Activated CD4-positive, alpha-beta T cell treated with anti-CD3 and anti-CD28 coated beads, Interleukin-2, amount 50 U/mL, for 24 hours (primary cell): ENCODE results near the gene RYR3.

Source experiments
- DNase-seq, 2 donors: peaks; one replicate each; pipeline ENCODE4 v3.0.0-alpha.2; 2020; ENCODE audit warnings: low read depth in 1 of 2, low spot score in 1 of 2

Gene RYR3

GRCh38 chr15:33310481-33311311, at the start of gene RYR3:
RYR3 (plus strand) TSS chr15:33310967; CDS start chr15:33311046, 79 bp downstream.
- DNase-seq, result no peak

GRCh38 chr15:33262306-33262705, 48.5 kb upstream of the RYR3 start:
- DNase-seq, result no peak

DNA sequence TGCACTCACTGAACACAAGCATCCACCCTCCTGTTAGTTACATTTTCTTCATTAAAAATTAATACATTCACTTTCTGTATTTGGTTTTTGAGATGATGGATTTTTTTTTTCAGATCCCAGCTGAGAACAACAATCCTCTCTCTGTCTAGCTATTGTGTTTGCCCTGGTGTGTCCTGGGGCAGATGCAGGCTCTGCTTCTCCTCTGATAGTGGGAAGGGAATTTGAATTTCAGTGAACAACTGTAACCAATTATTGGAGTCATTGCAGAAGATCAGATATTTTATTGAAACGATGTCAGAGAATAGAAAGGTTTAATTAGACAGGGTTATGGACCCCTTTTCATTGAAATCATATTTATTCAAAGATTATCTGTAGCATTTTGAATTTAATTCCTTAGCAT, 33.1 kb upstream of the RYR3 start:
- DNase-seq, result no peak

DNA sequence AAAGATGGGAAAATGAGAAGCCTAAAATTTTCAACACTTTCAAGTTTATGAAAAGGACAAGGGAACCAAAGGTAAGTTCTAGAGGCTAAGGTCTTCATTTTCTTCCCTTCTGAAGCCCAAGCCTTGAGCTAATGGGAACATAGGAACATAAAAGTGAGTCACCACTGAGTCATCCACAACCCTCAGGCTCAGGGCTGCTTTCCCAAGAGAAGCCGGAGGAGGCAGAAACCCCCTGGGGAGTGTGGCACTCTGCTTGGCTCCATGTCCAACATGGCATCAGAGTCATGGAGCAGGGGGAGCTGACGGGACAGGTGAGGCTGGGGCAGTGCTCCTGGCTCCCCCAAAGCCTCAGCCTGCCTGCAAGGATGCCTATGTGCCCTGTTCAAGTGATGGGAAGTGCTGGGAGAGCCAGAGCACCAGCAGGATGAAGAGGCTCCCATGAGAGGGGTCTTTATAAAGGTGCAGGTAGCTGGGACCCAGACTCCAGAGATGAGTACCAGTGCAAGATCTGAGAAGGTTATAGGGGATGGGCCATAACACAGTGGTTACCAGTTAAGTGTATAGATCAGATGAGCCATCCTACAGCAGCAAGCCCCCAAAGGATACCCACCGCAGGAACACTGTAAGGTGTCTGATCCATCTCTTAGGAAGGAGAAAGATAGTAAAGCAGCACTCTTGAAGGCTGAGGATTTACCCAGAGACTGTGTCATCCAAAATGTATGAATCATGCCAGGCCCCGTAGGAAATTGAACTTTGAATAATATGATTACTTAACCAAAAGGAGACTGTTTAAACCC, 31.8 kb upstream of the RYR3 start:
- no peak for DNase-seq

DNA sequence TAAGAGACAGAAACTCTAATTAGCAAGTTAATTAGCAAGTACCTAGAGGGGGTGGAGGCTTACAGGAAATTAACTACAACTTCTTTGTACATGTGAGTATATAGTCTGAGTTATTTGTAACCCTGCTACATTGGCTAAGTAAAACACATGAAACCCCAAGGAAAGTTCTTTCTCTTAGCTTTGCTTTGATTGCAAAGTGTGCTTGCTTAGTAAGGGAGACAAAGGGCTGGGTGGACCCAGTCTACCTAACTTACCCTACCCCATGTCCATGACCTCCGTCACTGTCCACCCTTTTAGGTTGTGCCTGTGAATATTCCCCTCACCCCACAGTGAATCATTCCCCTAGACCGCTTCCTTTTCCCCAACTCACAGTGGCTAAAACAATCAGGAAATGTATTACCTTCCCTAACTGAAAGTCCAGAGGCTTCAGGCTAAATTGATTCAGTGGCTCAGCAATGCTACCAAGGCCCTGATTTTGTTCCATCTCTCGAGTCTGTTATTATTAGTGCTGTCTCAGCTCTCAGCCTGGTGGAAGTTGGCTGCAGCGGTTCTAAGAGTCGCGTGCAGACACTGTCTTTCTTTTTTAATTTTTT, 31.1 kb upstream of the RYR3 start:
- no peak for DNase-seq

DNA sequence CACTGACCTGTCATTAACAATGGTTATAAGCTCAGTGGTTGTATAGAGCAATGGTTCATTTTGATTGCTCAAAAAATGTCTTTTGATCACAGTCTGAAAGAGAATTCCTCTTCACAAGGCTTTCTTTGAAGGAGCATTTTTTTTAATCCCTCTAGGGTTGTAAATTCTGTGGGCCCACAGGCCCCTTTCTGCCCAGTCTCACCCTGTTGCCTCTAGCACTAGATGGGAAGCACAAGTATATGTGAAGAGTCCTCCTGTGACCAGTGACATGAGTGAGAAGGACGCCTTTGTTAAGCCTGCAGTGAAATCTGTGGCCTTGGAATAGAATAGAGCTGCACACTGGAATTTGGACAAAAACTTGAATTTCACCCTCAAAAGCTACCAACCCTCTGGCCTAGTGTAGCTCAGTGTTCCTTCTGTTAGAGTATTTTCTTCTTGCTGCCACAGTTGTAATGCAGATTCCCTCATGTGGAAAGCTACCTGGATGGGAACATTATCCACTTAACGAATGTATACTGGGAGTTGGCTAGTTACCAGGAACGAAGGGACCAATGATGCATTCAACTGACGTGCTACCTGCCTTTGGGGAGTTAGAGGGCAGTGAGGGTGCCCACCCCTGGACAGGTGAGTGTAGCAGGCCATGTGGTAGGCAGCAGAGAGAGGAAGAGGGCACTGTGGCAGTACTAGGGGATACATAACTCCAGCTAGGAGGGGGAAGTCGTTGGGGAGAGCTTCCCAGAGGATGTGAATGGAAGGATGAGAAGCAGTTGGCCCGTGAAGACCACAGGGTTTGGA, 28.3 kb upstream of the RYR3 start:
- no peak for DNase-seq

DNA sequence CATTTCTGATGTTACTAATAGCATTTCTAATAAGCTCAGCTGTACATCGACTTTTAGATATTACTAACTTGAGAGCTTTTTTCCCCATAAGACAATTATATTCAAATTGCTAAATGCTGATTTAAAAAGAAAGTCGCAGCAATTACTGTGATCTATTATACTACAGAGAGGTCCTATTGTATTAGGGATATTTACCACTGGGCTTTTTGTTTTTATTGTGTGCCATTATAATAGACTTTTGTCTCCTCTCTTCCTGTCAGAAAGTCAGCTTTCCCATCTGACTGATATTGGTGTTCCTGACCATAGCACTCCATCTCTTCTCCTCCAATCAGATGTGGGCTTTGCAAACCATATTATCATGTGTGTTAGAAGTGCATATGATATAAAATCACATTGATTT, 27.2 kb upstream of the RYR3 start:
- no peak for DNase-seq

DNA sequence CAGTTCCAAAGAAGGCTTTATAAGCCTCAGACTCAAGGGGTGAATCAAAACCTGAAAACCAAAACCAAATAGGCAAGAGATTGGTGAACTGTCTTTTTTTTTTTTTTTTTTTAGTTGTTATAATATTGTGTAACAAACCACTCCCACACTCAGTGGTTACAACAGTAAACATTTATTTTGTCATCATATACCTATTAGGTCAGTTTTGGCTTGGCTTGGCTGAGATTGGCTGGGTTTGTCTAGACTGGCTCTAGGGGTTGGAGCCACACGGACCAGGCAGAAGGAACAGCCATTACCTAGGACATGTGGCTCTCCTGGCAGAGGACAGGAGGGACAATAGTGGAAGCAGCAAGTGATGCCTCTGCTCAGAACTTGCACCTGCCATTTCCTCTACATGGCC, 26.4 kb upstream of the RYR3 start:
- DNase-seq, result no peak

DNA sequence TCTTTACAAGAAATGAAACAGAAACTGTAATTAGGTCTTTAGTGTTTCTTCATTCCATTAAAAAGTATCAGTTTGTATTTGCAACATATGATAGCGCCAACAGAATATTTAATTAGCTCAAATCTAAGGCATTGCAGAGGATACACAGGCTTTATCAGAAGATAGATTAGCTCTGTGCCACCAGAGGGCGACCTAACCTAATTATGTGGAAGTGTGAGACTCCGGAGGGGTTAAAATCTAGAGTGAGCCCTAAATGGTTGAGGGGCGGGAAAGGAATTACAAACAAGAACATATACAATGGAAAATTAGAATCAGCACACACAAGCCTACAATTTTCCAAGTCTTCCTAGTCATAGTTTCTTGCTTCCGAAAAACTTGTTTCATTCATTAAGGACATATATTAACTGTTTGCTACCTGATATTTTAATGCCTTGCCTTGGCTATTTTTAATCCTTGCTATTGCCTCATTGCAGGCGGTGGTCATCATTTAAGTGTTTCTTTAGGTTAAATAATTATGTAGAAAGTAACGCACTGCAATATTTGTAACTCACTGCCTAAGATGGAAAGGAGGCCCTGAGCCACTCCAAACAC, 18.0 kb upstream of the RYR3 start:
- peak in 1 of 2 donors; percentile 39 for DNase-seq

DNA sequence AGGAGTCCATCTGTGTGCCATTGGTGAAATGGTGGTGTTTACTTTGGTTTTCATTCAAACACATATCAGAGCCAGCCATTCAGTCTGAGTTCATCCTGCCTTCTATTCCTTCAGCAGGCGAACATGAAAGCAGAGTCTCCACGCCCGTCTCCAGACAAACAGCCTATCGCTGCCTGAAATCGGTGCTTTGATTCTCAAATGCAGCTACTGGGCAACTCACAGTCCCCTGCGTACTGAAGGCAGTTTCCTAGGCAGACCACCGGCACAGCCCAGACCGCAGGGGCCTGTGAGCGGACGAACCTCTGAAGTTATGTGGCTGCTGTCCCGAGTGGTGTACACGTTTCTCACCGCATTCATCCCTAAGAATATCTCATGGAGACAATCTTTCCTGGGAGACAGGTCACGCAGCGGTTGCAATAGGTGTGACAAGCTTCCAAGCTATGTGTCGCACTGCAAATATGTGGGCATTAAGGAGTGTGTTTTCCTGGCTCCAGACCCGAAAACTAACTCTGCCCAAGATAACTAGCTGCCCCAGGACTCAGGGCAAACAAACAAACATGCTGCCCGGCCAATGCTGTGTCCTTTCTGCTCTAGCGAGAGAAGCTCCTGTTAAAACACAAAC, 16.9 kb upstream of the RYR3 start:
- no peak for DNase-seq

- no peak for DNase-seq
Observed at GRCh38 chr15:33296050-33296449, 14.7 kb upstream of the RYR3 start.

- DNase-seq, result no peak
Observed at GRCh38 chr15:33296856-33297255, 13.9 kb upstream of the RYR3 start.

DNA sequence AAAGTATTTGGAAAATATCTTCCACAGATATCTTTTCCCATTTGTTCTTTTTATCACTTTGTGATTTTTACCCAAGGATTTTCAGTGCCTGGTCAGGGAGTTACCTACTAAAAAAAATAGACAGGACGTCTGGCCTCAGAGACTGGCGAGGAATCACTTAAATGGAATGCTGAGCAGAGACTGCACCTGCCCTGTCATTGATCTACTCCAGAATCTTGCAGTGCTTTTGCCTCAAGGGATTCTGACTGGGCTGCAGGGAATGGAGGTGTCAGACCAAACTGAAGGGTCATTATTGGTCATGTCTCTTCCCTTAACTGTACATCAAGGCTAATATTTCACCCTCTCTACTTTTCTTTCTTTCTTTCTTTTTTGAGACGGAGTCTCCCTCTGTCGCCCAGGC, 12.1 kb upstream of the RYR3 start:
- DNase-seq, result no peak

GRCh38 chr15:33304924-33305323, 5.8 kb upstream of the RYR3 start:
- DNase-seq, result no peak

DNA sequence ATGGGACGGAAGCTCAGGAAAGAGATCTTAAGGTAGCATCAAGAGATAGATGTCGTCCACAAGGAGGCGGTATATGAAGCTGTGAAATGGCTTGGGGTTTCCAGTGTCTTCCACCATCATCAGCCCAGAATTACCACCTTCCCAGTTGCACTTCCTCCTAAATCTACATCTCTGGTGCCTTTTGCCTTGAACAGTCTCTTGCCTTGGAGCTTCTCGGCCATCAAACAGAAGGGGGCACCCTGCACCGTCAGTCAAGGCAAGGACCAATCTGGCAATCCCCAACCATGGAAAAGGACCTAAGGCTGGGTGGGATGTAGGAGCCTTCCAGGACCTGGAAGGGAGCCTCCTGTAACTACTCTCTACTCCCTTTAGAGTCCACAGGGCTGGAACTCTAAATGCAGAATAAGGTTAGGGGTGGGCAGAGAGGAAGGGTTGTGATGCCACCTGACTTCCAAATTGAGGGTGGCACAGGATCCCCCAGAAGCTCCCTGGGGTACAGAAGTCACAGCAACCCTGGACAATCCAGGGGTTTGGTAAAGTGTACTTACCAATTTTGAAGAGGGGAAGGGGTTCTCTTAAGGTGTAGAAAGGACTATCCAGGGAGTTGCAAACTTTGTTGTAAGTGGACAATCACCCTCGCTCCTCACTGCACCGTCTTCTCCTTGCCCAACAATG, 1.0 kb upstream of the RYR3 start:
- no peak for DNase-seq

DNA sequence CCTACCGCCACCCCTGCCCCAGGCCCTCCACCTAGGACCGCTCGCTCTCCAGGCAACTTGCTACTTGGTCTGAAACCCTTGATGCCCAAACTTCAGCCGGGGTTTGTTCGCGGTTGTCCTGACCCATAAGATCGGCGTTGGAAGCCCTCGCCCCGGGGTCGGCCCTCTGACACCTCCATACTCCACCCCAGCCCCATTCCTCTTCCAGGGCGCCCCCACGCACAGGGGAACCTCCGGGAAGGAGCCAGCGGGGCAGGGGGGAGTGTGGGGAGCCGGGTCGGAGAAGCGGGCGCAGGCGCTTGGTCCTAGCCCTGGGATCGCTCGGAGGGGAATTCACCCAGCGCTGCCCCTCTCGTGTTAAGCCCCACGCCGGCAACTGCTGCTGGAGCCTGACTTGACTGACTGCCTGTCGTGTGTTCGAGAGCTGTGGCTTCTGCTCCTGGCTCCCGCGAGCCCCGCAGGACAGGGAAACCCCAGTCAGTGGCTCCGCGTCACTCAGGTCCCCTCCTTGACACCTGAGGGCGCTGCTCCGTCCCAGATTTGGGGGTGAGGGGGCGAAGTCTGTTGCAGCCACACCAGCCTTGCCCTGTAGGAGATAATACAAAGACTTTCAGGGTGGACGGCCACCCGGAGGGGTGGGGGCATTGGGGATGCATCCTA, 675 bp downstream of the RYR3 start:
- no peak for DNase-seq

DNA sequence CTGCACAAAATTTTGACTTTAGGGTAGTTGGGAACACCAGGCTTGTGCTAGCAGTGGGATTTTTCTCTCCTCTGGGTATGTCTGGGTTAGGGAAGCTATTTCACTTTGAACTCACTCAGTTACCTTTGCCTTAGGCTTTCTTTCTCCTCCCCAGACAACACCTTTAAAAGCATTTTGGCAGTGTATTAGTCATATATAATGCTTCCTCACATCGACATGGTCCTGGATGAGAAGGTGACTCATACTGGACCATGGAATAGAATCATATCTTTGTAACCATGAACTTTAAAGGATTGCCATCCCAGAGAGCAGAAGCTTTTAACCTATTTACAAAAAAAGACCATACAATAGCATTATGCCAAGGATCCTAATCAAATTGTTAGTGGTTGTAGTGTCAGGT, 2.7 kb downstream of the RYR3 start:
- no peak for DNase-seq

DNA sequence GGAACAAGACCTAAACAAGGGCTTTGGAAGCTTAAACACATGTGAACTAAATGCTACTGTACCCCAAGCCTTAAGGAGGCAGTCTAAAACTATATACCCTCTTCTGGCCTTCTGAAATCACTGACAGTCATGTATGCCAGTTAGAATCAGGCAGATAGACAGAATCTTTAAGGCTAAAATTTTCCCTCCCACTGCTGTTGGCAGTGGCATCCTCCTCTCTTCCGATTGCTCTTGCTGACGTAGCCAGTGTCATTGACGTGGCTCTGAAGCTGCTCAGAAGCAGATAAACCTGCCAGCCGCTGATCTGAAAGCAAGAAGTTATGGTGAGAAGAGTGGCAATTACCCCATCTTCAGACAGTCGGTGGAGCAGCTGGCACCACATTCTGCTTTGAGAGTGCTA, 3.3 kb downstream of the RYR3 start:
- DNase-seq, result no peak

DNA sequence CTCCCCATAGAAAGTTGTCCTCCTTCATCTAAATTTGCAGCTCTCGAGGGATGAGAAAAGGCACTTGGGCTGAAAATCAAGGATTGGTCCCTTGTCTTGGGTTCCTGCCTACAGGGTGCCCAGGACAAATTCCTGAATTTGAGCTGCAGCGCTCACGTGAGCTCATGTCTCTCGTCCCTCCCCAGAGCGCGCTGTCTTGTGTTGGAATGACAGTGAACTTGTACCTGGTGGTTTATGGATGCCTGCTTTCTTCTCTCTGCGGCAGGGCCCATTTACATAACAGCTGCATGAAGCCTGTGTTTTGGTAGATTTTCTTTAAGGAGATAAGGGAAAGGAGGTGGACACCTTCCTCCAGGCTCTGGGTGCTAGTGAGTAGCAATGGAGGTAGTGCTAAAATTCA, 4.3 kb downstream of the RYR3 start:
- no peak for DNase-seq
